GM12878 (cell line): ENCODE results near the gene VGF. TPM values are rescaled to one million over a fixed set of nuclear protein-coding genes. Genes with fewer than 3 reads are reported as not detected.

ENCODE experiments used
- ATAC-seq: fragments of 200-7000 bp; cut with Tn5 transposase; 3 replicates; pipeline ENCODE4 v1.9.1; 2020; ENCODE audit warnings: mild to moderate bottlenecking, moderate library complexity
- BruUV-seq: library from RNA; stranded (reverse); fragments of 400-500 nt; replicated peaks from 2 replicates; lab custom pipeline; 2021; lab: Mats Ljungman, UMichigan
- CTCF ChIA-PET: fragments of 300-600 bp; sonication (Branson Sonifier 250); formaldehyde crosslinking; extraction: SDS; loops from one replicate; lab custom pipeline; 2021; ENCODE audit warnings: inconsistent platforms; lab: Yijun Ruan, JAX
- POLR2A ChIA-PET: fragments of 350-600 bp; formaldehyde crosslinking; extraction: SDS; loops from one replicate; lab custom pipeline; 2021; ENCODE audit warnings: inconsistent platforms; lab: Charles Lee
- RAD21 ChIA-PET: fragments of 300-600 bp; sonication (Branson Sonifier 250); formaldehyde crosslinking; loops from one replicate; lab custom pipeline; 2023; ENCODE audit warnings: antibody characterized with exemption; ENCODE audit not compliant: unreplicated experiment; lab: Charles Lee
- SMC1A ChIA-PET: fragments of 300-600 bp; sonication (Branson Sonifier 250); formaldehyde crosslinking; loops from one replicate; lab custom pipeline; 2023; ENCODE audit not compliant: unreplicated experiment, uncharacterized antibody; lab: Charles Lee
- DNase-seq: peaks from one replicate; pipeline ENCODE4 v3.0.0-alpha.2; 2011; ENCODE audit warnings: low read depth, low spot score
- FAIRE-seq: peaks from 3 replicates; lab custom pipeline; 2011; peaks lifted over from hg19 to GRCh38; lab: Jason Lieb, UNC
- H2AFZ ChIP-seq: 2 replicates; pipeline ENCODE4 v1.6.0; 2011; ENCODE audit warnings: low read depth, low read length, control low read depth; ENCODE audit not compliant: control insufficient read depth
- H3K27ac ChIP-seq: 2 replicates; pipeline ENCODE4 v1.5.1; 2011; ENCODE audit warnings: control low read depth; ENCODE audit not compliant: control insufficient read depth, insufficient read depth
- H3K27me3 ChIP-seq, 2 experiments: replicated peaks in 1 of 2; 2 replicates each; pipeline versions ENCODE4 v1.6.0 to v1.6.1; 2011; ENCODE audit warnings: low read length in 1 of 2; ENCODE audit not compliant: control insufficient read depth in 2 of 2, insufficient read depth in 2 of 2
- H3K36me3 ChIP-seq, 2 experiments: 2 replicates each; pipeline ENCODE4 v1.5.1; 2011; ENCODE audit warnings: low read length in 1 of 2; ENCODE audit not compliant: control insufficient read depth in 2 of 2, insufficient read depth in 2 of 2
- H3K4me1 ChIP-seq: 2 replicates; pipeline ENCODE4 v1.6.1; 2011; ENCODE audit warnings: mild to moderate bottlenecking, low read length, moderate library complexity, mixed read lengths; ENCODE audit not compliant: control insufficient read depth, insufficient read depth
- H3K4me2 ChIP-seq: 2 replicates; pipeline ENCODE4 v1.6.0; 2011; ENCODE audit warnings: control low read depth; ENCODE audit not compliant: control insufficient read depth, insufficient read depth
- H3K4me3 ChIP-seq: fragments of 200-600 bp; sonication (generic); 2 replicates; pipeline ENCODE4 v1.5.1; 2016
- H3K79me2 ChIP-seq: 2 replicates; pipeline ENCODE4 v1.6.0; 2011; ENCODE audit warnings: low read length; ENCODE audit not compliant: control insufficient read depth, insufficient read depth
- H3K9ac ChIP-seq: 2 replicates; pipeline ENCODE4 v1.8.0; 2011; ENCODE audit warnings: low read length, control low read depth, mixed read lengths; ENCODE audit not compliant: control insufficient read depth, insufficient read depth
- H3K9me3 ChIP-seq: replicated peaks from 3 replicates; pipeline ENCODE4 v1.5.1; 2011; ENCODE audit warnings: mild to moderate bottlenecking, low read length; ENCODE audit not compliant: control insufficient read depth, insufficient read depth
- H4K20me1 ChIP-seq: 2 replicates; pipeline ENCODE4 v1.6.0; 2011; ENCODE audit not compliant: control insufficient read depth, insufficient read depth
- BCL3 ChIP-seq: IDR thresholded peaks from 2 replicates; pipeline ENCODE4 v1.6.1; 2011; ENCODE audit warnings: borderline replicate concordance, low read depth, mild to moderate bottlenecking, moderate library complexity, low read length; ENCODE audit not compliant: insufficient read depth, poor library complexity, severe bottlenecking
- BRCA1 ChIP-seq: IDR thresholded peaks from 2 replicates; pipeline ENCODE4 v1.6.1; 2011; ENCODE audit warnings: low read depth, low read length, improper control_type of control experiment
- EED ChIP-seq: sonication (generic); IDR thresholded peaks from 2 replicates; pipeline ENCODE4 v1.6.1; 2016; ENCODE audit warnings: antibody characterized with exemption, low read depth
- PAX5 ChIP-seq: IDR thresholded peaks from 2 replicates; pipeline ENCODE4 v1.6.1; 2011; ENCODE audit warnings: low read depth, low read length, borderline replicate concordance
- SUZ12 ChIP-seq: fragments of 200-600 bp; sonication (generic); IDR thresholded peaks from one replicate; pipeline ENCODE4 v1.6.1; 2018; ENCODE audit warnings: antibody characterized with exemption, mild to moderate bottlenecking; ENCODE audit not compliant: unreplicated experiment
- TCF12 ChIP-seq: IDR thresholded peaks from 2 replicates; pipeline ENCODE4 v1.6.1; 2011; ENCODE audit warnings: low read depth, mild to moderate bottlenecking, low read length
- TCF3 ChIP-seq: IDR thresholded peaks from 2 replicates; pipeline ENCODE4 v1.6.1; 2012; ENCODE audit warnings: low read depth, mild to moderate bottlenecking, low read length, borderline replicate concordance; ENCODE audit not compliant: insufficient read depth
- ZBTB11 ChIP-seq: fragments of 450-650 bp; formaldehyde crosslinking; IDR thresholded peaks from 2 replicates; pipeline ENCODE4 v1.5.0; 2022; ENCODE audit warnings: mild to moderate bottlenecking, missing genetic modification characterization
- ZNF592 ChIP-seq: fragments of 450-650 bp; IDR thresholded peaks from 2 replicates; pipeline ENCODE4 v1.6.1; 2017; ENCODE audit warnings: mild to moderate bottlenecking, moderate library complexity
- WGBS: methylation state at CpG from one replicate; pipeline ENCODE4 v1.1.6; 2016; ENCODE audit warnings: low lambda C conversion rate; ENCODE audit not compliant: insufficient replicate concordance, insufficient coverage; ENCODE audit errors: missing lambda C conversion rate; 5-methylcytosine and 5-hydroxymethylcytosine counted together
- in situ Hi-C: fragments of 300-500 bp; cut with MboI; formaldehyde crosslinking; loops from 9 replicates; pipeline ENCODE4 v1.14.3; 2018; ENCODE audit warnings: mixed read lengths
- intact Hi-C: fragments of 100-400 bp; cut with micrococcal nuclease; formaldehyde crosslinking; loops from one replicate; pipeline ENCODE4 v1.14.2; 2022; ENCODE audit not compliant: unreplicated experiment
- polyA plus RNA-seq, 11 experiments: library from polyadenylated mRNA; depleted of rRNA in 4 of 11; unstranded in 6 of 11; stranded (reverse) in 5 of 11; fragments of >200 nt; fragmentation: Nextera tagmentation in 4 of 11; fragmentation: Illumina TruSeq in 1 of 11; extraction: Ambion mirVana in 4 of 11; extraction: Trizol in 1 of 11; gene quantifications; 1 replicate in 1 of 11; 2 replicates in 10 of 11; pipeline versions ENCODE4 v1.2.1 to v1.2.3, GENCODE V29; 2011 to 2016; ENCODE audit warnings: inconsistent platforms in 2 of 11, missing spikeins in 2 of 11, low read depth in 1 of 11
- total RNA-seq, 4 experiments: library from RNA; depleted of rRNA in 3 of 4; stranded (reverse); fragments of >200 nt in 3 of 4; fragmentation: Illumina TruSeq in 1 of 4; extraction: Trizol in 1 of 4; gene quantifications; 2 replicates each; pipeline versions ENCODE4 v1.2.1 to v1.2.3, GENCODE V29; 2013 to 2021

Gene VGF
- total and polyA plus RNA-seq, 10 of the 15 experiments (the other 5 are each of a cell fraction or from before 2014, with no cell fraction given) = 0.09 to 0.25 (median 0.17) TPM; not detected in 6

- ChIA-PET CTCF (interaction anchor here (0.5 to 6.1 kb wide), 6 partner anchors 16 to 110 kb away, joined by 3 to 80 read pairs (median 12); no protein-coding TSS in a partner anchor), RAD21 (interaction anchor here (2.7 kb wide), 1 partner anchor 28 kb away, joined by 20 read pairs; no protein-coding TSS in a partner anchor), POLR2A (no interaction called here), SMC1A (interaction anchor here (1.1 to 2.6 kb wide), 4 partner anchors 27 to 119 kb away, joined by 3 to 10 read pairs (median 4); partner anchors contain the start of genes PLOD3 and ZNHIT1)
- intact Hi-C loops (no loop called here), in situ Hi-C loops (no loop called here)
- Histone ChIP-seq H3K9ac (no peak overlapping the region), H3K4me1 (peaks cover 7% of the 10 kb centered on the region; the same call in 1 of the 2 replicates), H3K36me3 (no peaks in the 10 kb centered on the region), H3K27ac (no peak overlapping the region), H3K9me3 (no peaks in the 10 kb centered on the region; the same call in 2 of the 3 replicates), H4K20me1 (no peaks in the 10 kb centered on the region), H3K27me3 (peaks cover 26 to 30% of the 10 kb centered on the region in 2 experiments), H3K79me2 (no peaks in the 10 kb centered on the region), H3K4me3 (no peak overlapping the region), H2AFZ (no peak overlapping the region), H3K4me2 (no peak overlapping the region)
- no peak for ATAC-seq
- BruUV-seq = no TSS peak
- WGBS = 10% methylated on average over 59 of the region's 79 CpGs
- no peak for DNase-seq
- no peak for FAIRE-seq
- TF ChIP-seq TCF3 (peak; percentile 73; the same call in 1 of the 2 replicates), TCF12 (0 out of 2 replicates have a peak, but pooled peaks have one; percentile 18), BCL3 (no peak), SUZ12 (peak; percentile 73), ZBTB11 (CRISPR knock-in tag) (no peak), ZNF592 (no peak), EED (no peak), PAX5 (peak; percentile 59; the same call in 1 of the 2 replicates), BRCA1 (no peak)
Measured at GRCh38 chr7:101172005-101172853, 6.9 kb upstream of the VGF start.
